Neural progenitor cell (in vitro differentiated cells): Measurements from ENCODE around the gene CSF1R. TPM values are rescaled to one million over a fixed set of nuclear protein-coding genes. Genes with fewer than 3 reads are reported as not detected.
A peak's percentile ranks its signal among the peaks of the same experiment; 100 is the strongest.

Experiments
- DNase-seq: peaks from one replicate; pipeline ENCODE4 v3.0.0-alpha.2; 2016; ENCODE audit warnings: low spot score
- H2AFZ ChIP-seq: fragments of 200-600 bp; sonication (generic); replicated peaks from 2 replicates; pipeline ENCODE4 v1.6.1; 2016; ENCODE audit warnings: antibody characterized with exemption
- H3F3A ChIP-seq: fragments of 200-600 bp; sonication (generic); 2 replicates; pipeline ENCODE4 v1.6.1; 2016; ENCODE audit warnings: antibody characterized with exemption, low read depth
- H3K27ac ChIP-seq: fragments of 200-600 bp; sonication (generic); 2 replicates; pipeline ENCODE4 v1.5.1; 2016; ENCODE audit warnings: mild to moderate bottlenecking
- H3K27me3 ChIP-seq: fragments of 200-600 bp; sonication (generic); 2 replicates; pipeline ENCODE4 v1.6.1; 2016; ENCODE audit warnings: mild to moderate bottlenecking, moderate library complexity
- H3K36me3 ChIP-seq: fragments of 200-600 bp; sonication (generic); 2 replicates; pipeline ENCODE4 v1.5.1; 2016
- H3K4me1 ChIP-seq: fragments of 200-600 bp; sonication (generic); 2 replicates; pipeline ENCODE4 v1.6.1; 2016; ENCODE audit warnings: mixed run types
- H3K4me2 ChIP-seq: fragments of 200-600 bp; sonication (generic); 2 replicates; pipeline ENCODE4 v1.6.1; 2016
- H3K4me3 ChIP-seq: fragments of 200-600 bp; sonication (generic); 2 replicates; pipeline ENCODE4 v1.5.1; 2016
- H3K79me2 ChIP-seq: fragments of 200-600 bp; sonication (generic); 2 replicates; pipeline ENCODE4 v1.6.1; 2016; ENCODE audit warnings: low read depth
- H3K9ac ChIP-seq: fragments of 200-600 bp; sonication (generic); 2 replicates; pipeline ENCODE4 v1.6.1; 2016
- H3K9me3 ChIP-seq: fragments of 200-600 bp; sonication (generic); 2 replicates; pipeline ENCODE4 v1.5.1; 2016; ENCODE audit warnings: low read depth
- H4K20me1 ChIP-seq: fragments of 200-600 bp; sonication (generic); 2 replicates; pipeline ENCODE4 v1.6.1; 2016; ENCODE audit warnings: low read depth
- H3K27ac Mint-ChIP-seq: 3 replicates; pipeline ENCODE4 v1.8.0; 2021; ENCODE audit warnings: mixed read lengths
- H3K27me3 Mint-ChIP-seq: 2 replicates; pipeline ENCODE4 v1.8.0; 2022; ENCODE audit warnings: low read depth, mild to moderate bottlenecking, inconsistent platforms, moderate library complexity, mixed read lengths; ENCODE audit not compliant: insufficient read depth
- H3K36me3 Mint-ChIP-seq: 3 replicates; pipeline ENCODE4 v1.8.0; 2021; ENCODE audit warnings: mixed read lengths
- H3K4me1 Mint-ChIP-seq: 3 replicates; pipeline ENCODE4 v1.8.0; 2021; ENCODE audit warnings: mixed read lengths
- H3K4me3 Mint-ChIP-seq: 3 replicates; pipeline ENCODE4 v1.8.0; 2021; ENCODE audit warnings: mild to moderate bottlenecking, moderate library complexity, mixed read lengths
- H3K9me3 Mint-ChIP-seq: 3 replicates; pipeline ENCODE4 v1.8.0; 2020; ENCODE audit warnings: mixed read lengths
- CTCF ChIP-seq: fragments of 200-600 bp; sonication (generic); IDR thresholded peaks from 2 replicates; pipeline ENCODE4 v1.5.1; 2017; ENCODE audit warnings: antibody characterized with exemption, mild to moderate bottlenecking
- EZH2 ChIP-seq: fragments of 200-600 bp; sonication (generic); IDR thresholded peaks from 2 replicates; pipeline ENCODE4 v1.6.1; 2017; ENCODE audit warnings: antibody characterized with exemption, mild to moderate bottlenecking, moderate library complexity
- EZH2phosphoT487 ChIP-seq: fragments of 200-600 bp; sonication (generic); IDR thresholded peaks from 2 replicates; pipeline ENCODE4 v1.6.1; 2017; ENCODE audit warnings: antibody characterized with exemption
- total RNA-seq: library from RNA; depleted of rRNA; stranded (reverse); fragments of >200 nt; gene quantifications from 2 replicates; pipeline ENCODE4 v1.2.3, GENCODE V29; 2015; ENCODE audit warnings: low replicate concordance

Gene CSF1R
- total RNA-seq, 1 donor from 2014 or later: not detected

GRCh38 chr5:150078802-150079689 is 7.3 kb downstream of the CSF1R start:
- H3K27me3 Mint-ChIP-seq: peaks cover 7% of the 10 kb centered on the region
- H3K4me1 ChIP-seq: peaks cover 22% of the 10 kb centered on the region
- H3K79me2 ChIP-seq: no peaks in the 10 kb centered on the region
- H3K4me1 Mint-ChIP-seq: peaks cover 39% of the 10 kb centered on the region
- no peak overlapping the region for H3K4me2 ChIP-seq
- H3K4me3 Mint-ChIP-seq: peak overlapping the region; percentile 11
- H3K4me3 ChIP-seq: no peak overlapping the region
- DNase-seq: no peak
- H3K27ac ChIP-seq: no peak overlapping the region
- H3K27me3 ChIP-seq: no peaks in the 10 kb centered on the region
- no peak overlapping the region for H2AFZ ChIP-seq
- H3K9me3 ChIP-seq: no peaks in the 10 kb centered on the region
- no peak for TF ChIP-seq EZH2phosphoT487
- no peak for TF ChIP-seq CTCF
- TF ChIP-seq EZH2: no peak
- no peaks in the 10 kb centered on the region for H3K36me3 ChIP-seq
- no peak overlapping the region for H3K9ac ChIP-seq
- peaks cover 6% of the 10 kb centered on the region for H3F3A ChIP-seq
- H3K9me3 Mint-ChIP-seq: no peaks in the 10 kb centered on the region
- no peaks in the 10 kb centered on the region for H4K20me1 ChIP-seq
- H3K27ac Mint-ChIP-seq: peak overlapping the region; percentile 55
- H3K36me3 Mint-ChIP-seq: no peaks in the 10 kb centered on the region

GRCh38 chr5:150077996-150078801 is 8.2 kb downstream of the CSF1R start:
- DNase-seq: no peak
- Histone ChIP-seq H3K4me1 (peaks cover 15% of the 10 kb centered on the region), H3K79me2 (no peaks in the 10 kb centered on the region), H2AFZ (no peak overlapping the region), H3K27me3 (no peaks in the 10 kb centered on the region), H3K36me3 (no peaks in the 10 kb centered on the region), H3K9me3 (no peaks in the 10 kb centered on the region), H3K9ac (no peak overlapping the region), H3F3A (no peaks in the 10 kb centered on the region), H3K4me3 (no peak overlapping the region), H3K4me2 (no peak overlapping the region), H4K20me1 (no peaks in the 10 kb centered on the region), H3K27ac (no peak overlapping the region)
- H3K27me3 Mint-ChIP-seq: peaks cover 7% of the 10 kb centered on the region
- peaks cover 31% of the 10 kb centered on the region for H3K4me1 Mint-ChIP-seq
- no peak for TF ChIP-seq EZH2
- no peak for TF ChIP-seq CTCF
- TF ChIP-seq EZH2phosphoT487: no peak
- H3K36me3 Mint-ChIP-seq: no peaks in the 10 kb centered on the region
- peak overlapping the region; percentile 7 for H3K4me3 Mint-ChIP-seq
- H3K27ac Mint-ChIP-seq: peak overlapping the region; percentile 40
- no peaks in the 10 kb centered on the region for H3K9me3 Mint-ChIP-seq

GRCh38 chr5:150077060-150077459 is 9.3 kb downstream of the CSF1R start:
- TF ChIP-seq CTCF (no peak), EZH2 (no peak), EZH2phosphoT487 (no peak)
- H3K4me1 Mint-ChIP-seq: peaks cover 22% of the 10 kb centered on the region
- H3K4me2 ChIP-seq: no peak overlapping the region
- H3K9me3 ChIP-seq: no peaks in the 10 kb centered on the region
- H3K9me3 Mint-ChIP-seq: peaks cover 3% of the 10 kb centered on the region
- DNase-seq: no peak
- H3K27me3 ChIP-seq: no peaks in the 10 kb centered on the region
- H3K36me3 Mint-ChIP-seq: no peaks in the 10 kb centered on the region
- no peaks in the 10 kb centered on the region for H4K20me1 ChIP-seq
- H3K79me2 ChIP-seq: no peaks in the 10 kb centered on the region
- no peak overlapping the region for H3K27ac Mint-ChIP-seq
- H3K9ac ChIP-seq: no peak overlapping the region
- H3K27ac ChIP-seq: no peak overlapping the region
- H3K4me1 ChIP-seq: peaks cover 7% of the 10 kb centered on the region
- H2AFZ ChIP-seq: no peak overlapping the region
- no peaks in the 10 kb centered on the region for H3K36me3 ChIP-seq
- H3F3A ChIP-seq: no peaks in the 10 kb centered on the region
- H3K27me3 Mint-ChIP-seq: peaks cover 10% of the 10 kb centered on the region
- H3K4me3 ChIP-seq: no peak overlapping the region
- H3K4me3 Mint-ChIP-seq: no peak overlapping the region
